Loucy (cell line): ENCODE results near the gene PRICKLE2.

Source experiments
- H2AFZ ChIP-seq: fragments of 200-600 bp; sonication (generic); 2 replicates; pipeline ENCODE4 v1.6.0; 2016; ENCODE audit warnings: antibody characterized with exemption, mild to moderate bottlenecking, low read length, moderate library complexity
- H3F3A ChIP-seq: fragments of 200-600 bp; 2 replicates; pipeline ENCODE4 v1.6.0; 2016; ENCODE audit warnings: antibody characterized with exemption, low read depth, mild to moderate bottlenecking
- H3K27me3 ChIP-seq: fragments of 200-600 bp; sonication (generic); 2 replicates; pipeline ENCODE4 v1.6.1; 2014; ENCODE audit warnings: low read length, mild to moderate bottlenecking; ENCODE audit not compliant: insufficient read depth, poor library complexity, severe bottlenecking
- H3K36me3 ChIP-seq: fragments of 200-600 bp; sonication (generic); 2 replicates; pipeline ENCODE4 v1.6.1; 2016; ENCODE audit warnings: low read length; ENCODE audit not compliant: insufficient read depth
- H3K4me1 ChIP-seq: fragments of 200-600 bp; sonication (generic); 2 replicates; pipeline ENCODE4 v1.5.1; 2014; ENCODE audit warnings: low read length, mild to moderate bottlenecking; ENCODE audit not compliant: insufficient read depth, poor library complexity, severe bottlenecking
- H3K4me2 ChIP-seq: fragments of 200-600 bp; sonication (generic); 2 replicates; pipeline ENCODE4 v1.6.0; 2014; ENCODE audit warnings: antibody characterized with exemption, low read length, low read depth, mild to moderate bottlenecking; ENCODE audit not compliant: poor library complexity, severe bottlenecking
- H3K4me3 ChIP-seq: fragments of 200-600 bp; sonication (generic); 2 replicates; pipeline ENCODE4 v1.5.1; 2014; ENCODE audit warnings: low read length, mild to moderate bottlenecking, mixed read lengths; ENCODE audit not compliant: poor library complexity, severe bottlenecking
- H3K79me2 ChIP-seq: fragments of 200-600 bp; sonication (generic); 2 replicates; pipeline ENCODE4 v1.6.1; 2014; ENCODE audit warnings: low read length; ENCODE audit not compliant: insufficient read depth
- H3K9ac ChIP-seq: fragments of 200-600 bp; sonication (generic); 2 replicates; pipeline ENCODE4 v1.6.0; 2014; ENCODE audit warnings: mild to moderate bottlenecking, low read depth, low read length, moderate library complexity; ENCODE audit not compliant: poor library complexity, severe bottlenecking
- H3K9me2 ChIP-seq: fragments of 200-600 bp; sonication (generic); replicated peaks from 2 replicates; pipeline ENCODE4 v1.6.1; 2016; ENCODE audit warnings: low read depth, low read length, mixed read lengths
- H3K9me3 ChIP-seq: fragments of 200-600 bp; sonication (generic); 2 replicates; pipeline ENCODE4 v1.6.1; 2014; ENCODE audit warnings: mild to moderate bottlenecking, antibody characterized with exemption, low read length, low read depth; ENCODE audit not compliant: insufficient read depth
- H4K20me1 ChIP-seq: fragments of 200-600 bp; sonication (generic); 2 replicates; pipeline ENCODE4 v1.6.0; 2014; ENCODE audit warnings: antibody characterized with exemption, low read length, mild to moderate bottlenecking; ENCODE audit not compliant: insufficient read depth, poor library complexity, severe bottlenecking
- EZH2phosphoT487 ChIP-seq: fragments of 200-600 bp; IDR thresholded peaks from 2 replicates; pipeline ENCODE4 v1.6.1; 2018; ENCODE audit warnings: antibody characterized with exemption, mild to moderate bottlenecking, moderate library complexity, borderline replicate concordance
- TF ChIP-seq, protein P1 (sequence below): fragments of 200-600 bp; sonication (generic); conservative IDR thresholded peaks from 2 replicates; pipeline ENCODE4 v1.5.1; 2014; ENCODE audit warnings: mild to moderate bottlenecking, antibody characterized with exemption, low read length

PRICKLE2 gene

DNA sequence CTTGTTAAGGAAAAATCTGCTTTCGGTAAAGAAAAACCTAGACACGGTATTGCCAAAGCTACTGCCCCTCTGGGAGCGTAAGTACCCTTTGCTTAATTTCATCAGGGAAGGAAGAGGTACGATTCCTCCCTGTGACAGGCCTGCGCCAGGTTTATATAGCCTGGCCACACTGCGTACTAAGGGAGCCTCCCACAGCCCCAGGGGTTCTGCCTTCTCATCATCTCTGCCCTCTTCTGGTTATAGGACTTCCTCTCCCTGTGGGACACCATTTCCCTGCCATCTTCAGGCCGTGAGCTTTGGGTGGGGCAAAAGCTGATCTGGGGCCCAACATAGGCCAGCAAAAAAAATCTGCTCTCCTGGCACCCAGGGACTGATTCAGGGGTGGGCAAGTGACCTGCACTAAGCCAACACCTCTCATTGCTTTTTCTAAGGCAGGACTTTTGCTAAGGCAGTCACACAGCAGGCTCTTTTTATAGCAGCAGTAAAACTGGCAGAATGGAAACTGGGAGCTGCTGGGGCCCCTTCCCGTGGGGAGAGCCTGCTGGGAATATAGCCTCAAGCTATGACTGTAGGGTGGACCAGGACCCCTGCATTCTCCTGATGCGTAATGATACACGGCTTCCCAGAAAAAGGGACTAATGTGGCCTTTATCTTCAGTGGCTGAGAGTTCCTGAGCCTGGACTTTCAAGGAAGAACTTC, 76.2 kb downstream of the PRICKLE2 start:
- Histone ChIP-seq H3K9me2 (no peaks in the 10 kb centered on the region), H4K20me1 (no peaks in the 10 kb centered on the region), H3K27me3 (no peaks in the 10 kb centered on the region)

DNA sequence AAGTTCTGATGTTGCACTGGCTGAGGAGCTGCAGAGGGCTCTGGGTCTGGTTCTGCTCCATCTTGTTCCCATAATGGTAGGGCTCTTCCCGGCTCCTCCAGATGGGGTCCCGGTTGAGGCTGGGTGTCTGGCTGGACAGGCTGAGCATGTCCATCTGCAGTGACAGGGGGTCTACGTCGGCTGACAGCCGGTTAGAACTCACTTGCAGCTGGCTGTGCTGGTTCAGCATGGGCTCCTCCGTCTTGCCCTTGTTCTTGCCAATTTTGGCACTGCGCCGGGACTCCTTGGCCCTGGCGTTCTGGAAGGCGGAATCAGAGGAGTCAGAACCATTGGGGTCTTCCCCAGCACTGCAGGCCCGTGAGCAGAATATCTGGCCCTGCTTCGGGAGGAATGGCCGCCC, 78.1 kb downstream of the PRICKLE2 start:
- H3K79me2 ChIP-seq: no peaks in the 10 kb centered on the region
- H3K9me2 ChIP-seq: no peaks in the 10 kb centered on the region
- H3K36me3 ChIP-seq: no peaks in the 10 kb centered on the region
- no peak overlapping the region for H2AFZ ChIP-seq
- H3F3A ChIP-seq: no peaks in the 10 kb centered on the region
- no peak overlapping the region for H3K4me2 ChIP-seq
- peaks cover 3% of the 10 kb centered on the region; the same call in 1 of the 2 replicates for H3K9me3 ChIP-seq
- H4K20me1 ChIP-seq: no peaks in the 10 kb centered on the region
- H3K4me1 ChIP-seq: no peaks in the 10 kb centered on the region
- no peaks in the 10 kb centered on the region for H3K27me3 ChIP-seq
- TF ChIP-seq EZH2phosphoT487: no peak
- TF ChIP-seq, protein P1, sequence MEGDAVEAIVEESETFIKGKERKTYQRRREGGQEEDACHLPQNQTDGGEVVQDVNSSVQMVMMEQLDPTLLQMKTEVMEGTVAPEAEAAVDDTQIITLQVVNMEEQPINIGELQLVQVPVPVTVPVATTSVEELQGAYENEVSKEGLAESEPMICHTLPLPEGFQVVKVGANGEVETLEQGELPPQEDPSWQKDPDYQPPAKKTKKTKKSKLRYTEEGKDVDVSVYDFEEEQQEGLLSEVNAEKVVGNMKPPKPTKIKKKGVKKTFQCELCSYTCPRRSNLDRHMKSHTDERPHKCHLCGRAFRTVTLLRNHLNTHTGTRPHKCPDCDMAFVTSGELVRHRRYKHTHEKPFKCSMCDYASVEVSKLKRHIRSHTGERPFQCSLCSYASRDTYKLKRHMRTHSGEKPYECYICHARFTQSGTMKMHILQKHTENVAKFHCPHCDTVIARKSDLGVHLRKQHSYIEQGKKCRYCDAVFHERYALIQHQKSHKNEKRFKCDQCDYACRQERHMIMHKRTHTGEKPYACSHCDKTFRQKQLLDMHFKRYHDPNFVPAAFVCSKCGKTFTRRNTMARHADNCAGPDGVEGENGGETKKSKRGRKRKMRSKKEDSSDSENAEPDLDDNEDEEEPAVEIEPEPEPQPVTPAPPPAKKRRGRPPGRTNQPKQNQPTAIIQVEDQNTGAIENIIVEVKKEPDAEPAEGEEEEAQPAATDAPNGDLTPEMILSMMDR: no peak
- no peak overlapping the region for H3K9ac ChIP-seq
- H3K4me3 ChIP-seq: no peak overlapping the region

More for the DNA sequence above, 76.2 kb downstream of the PRICKLE2 start:
- Histone ChIP-seq H3K4me2 (no peak overlapping the region), H3K79me2 (no peaks in the 10 kb centered on the region), H3F3A (no peaks in the 10 kb centered on the region), H2AFZ (no peak overlapping the region), H3K4me1 (no peaks in the 10 kb centered on the region), H3K36me3 (no peaks in the 10 kb centered on the region), H3K9ac (no peak overlapping the region), H3K9me3 (peaks cover 3% of the 10 kb centered on the region; the same call in 1 of the 2 replicates), H3K4me3 (no peak overlapping the region)
- TF ChIP-seq, protein P1: no peak
- TF ChIP-seq EZH2phosphoT487: no peak

DNA sequence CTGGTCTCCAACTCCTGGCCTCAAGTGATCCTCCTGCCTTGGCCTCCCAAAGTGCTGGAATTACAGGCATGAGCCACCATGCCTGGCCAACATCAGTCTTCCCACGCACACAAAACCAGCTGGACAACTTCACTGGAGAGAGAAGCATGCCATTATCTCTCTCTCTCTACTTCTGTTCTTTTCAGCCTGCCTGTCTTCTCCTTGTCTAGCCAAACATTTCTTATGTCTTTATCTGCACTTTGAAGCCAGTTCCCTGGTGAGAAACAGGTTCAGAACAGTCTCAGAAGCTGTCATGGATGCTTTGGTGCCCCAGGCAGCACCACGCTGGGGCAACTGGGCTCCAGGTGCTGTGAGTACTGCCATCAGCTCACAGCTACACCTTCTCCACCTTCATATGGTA, 79.8 kb downstream of the PRICKLE2 start:
- no peak overlapping the region for H3K4me3 ChIP-seq
- no peaks in the 10 kb centered on the region for H3K9me2 ChIP-seq
- H3K4me2 ChIP-seq: no peak overlapping the region
- no peaks in the 10 kb centered on the region for H4K20me1 ChIP-seq
- H3K9me3 ChIP-seq: peaks cover 3% of the 10 kb centered on the region; the same call in 1 of the 2 replicates
- no peak overlapping the region for H3K9ac ChIP-seq
- H3F3A ChIP-seq: no peaks in the 10 kb centered on the region
- TF ChIP-seq, protein P1: no peak
- TF ChIP-seq EZH2phosphoT487: no peak
- H3K27me3 ChIP-seq: no peaks in the 10 kb centered on the region
- no peak overlapping the region for H2AFZ ChIP-seq
- no peaks in the 10 kb centered on the region for H3K79me2 ChIP-seq
- no peaks in the 10 kb centered on the region for H3K4me1 ChIP-seq
- H3K36me3 ChIP-seq: no peaks in the 10 kb centered on the region
